ENCODE results near the gene HIVEP2. TPM values are rescaled to one million over a fixed set of nuclear protein-coding genes. Genes with fewer than 3 reads are reported as not detected.
A peak's percentile ranks its signal among the peaks of the same experiment; 100 is the strongest.

HIVEP2 gene
- total RNA-seq, 1 donor from 2014 or later: 11.8 TPM

- H3K36me3 Mint-ChIP-seq (ENCODE audit: insufficient read depth): peaks cover 6% of the 10 kb centered on the region
- no peak for DNase-seq (ENCODE audit: low spot score, unreplicated experiment)
- H3K27ac Mint-ChIP-seq: no peak overlapping the region
- H3K4me1 Mint-ChIP-seq (ENCODE audit: low read depth): no peaks in the 10 kb centered on the region
- H3K4me3 Mint-ChIP-seq (ENCODE audit: low read depth): no peak overlapping the region
- no peaks in the 10 kb centered on the region for H3K9me3 Mint-ChIP-seq (ENCODE audit: low read depth)
- peaks cover 3% of the 10 kb centered on the region for H3K27me3 Mint-ChIP-seq
- no peak for TF ChIP-seq CTCF (IDR thresholded peaks at IDR 0.05; ENCODE audit: unreplicated experiment)
These were observed 194.0 kb downstream of the HIVEP2 start for GRCh38 chr6:142750998-142751397.

- Mint-ChIP-seq H3K9me3 (ENCODE audit: low read depth) (no peaks in the 10 kb centered on the region), H3K36me3 (ENCODE audit: insufficient read depth) (peaks cover 4% of the 10 kb centered on the region), H3K4me1 (ENCODE audit: low read depth) (no peaks in the 10 kb centered on the region), H3K27ac (no peak overlapping the region), H3K27me3 (peaks cover 3% of the 10 kb centered on the region), H3K4me3 (ENCODE audit: low read depth) (no peak overlapping the region)
- no peak for DNase-seq (ENCODE audit: low spot score, unreplicated experiment)
- no peak for TF ChIP-seq CTCF (IDR thresholded peaks at IDR 0.05; ENCODE audit: unreplicated experiment)
These were observed 195.4 kb downstream of the HIVEP2 start for GRCh38 chr6:142749556-142749955.

- Mint-ChIP-seq H3K4me1 (ENCODE audit: low read depth) (no peaks in the 10 kb centered on the region), H3K9me3 (ENCODE audit: low read depth) (no peaks in the 10 kb centered on the region), H3K4me3 (ENCODE audit: low read depth) (no peak overlapping the region), H3K27me3 (peaks cover 3% of the 10 kb centered on the region), H3K36me3 (ENCODE audit: insufficient read depth) (no peaks in the 10 kb centered on the region), H3K27ac (no peak overlapping the region)
- DNase-seq (ENCODE audit: low spot score, unreplicated experiment): peak; percentile 14
- peak; percentile 61 for TF ChIP-seq CTCF (IDR thresholded peaks at IDR 0.05; ENCODE audit: unreplicated experiment)
These were observed 198.5 kb downstream of the HIVEP2 start for GRCh38 chr6:142746524-142746923.

- DNase-seq (ENCODE audit: low spot score, unreplicated experiment): no peak
- no peak overlapping the region for H3K4me3 Mint-ChIP-seq (ENCODE audit: low read depth)
- no peaks in the 10 kb centered on the region for H3K4me1 Mint-ChIP-seq (ENCODE audit: low read depth)
- no peak for TF ChIP-seq CTCF (IDR thresholded peaks at IDR 0.05; ENCODE audit: unreplicated experiment)
- peaks cover 3% of the 10 kb centered on the region for H3K27me3 Mint-ChIP-seq
- no peak overlapping the region for H3K27ac Mint-ChIP-seq
- H3K36me3 Mint-ChIP-seq (ENCODE audit: insufficient read depth): no peaks in the 10 kb centered on the region
- no peaks in the 10 kb centered on the region for H3K9me3 Mint-ChIP-seq (ENCODE audit: low read depth)
These were observed 200.1 kb downstream of the HIVEP2 start for GRCh38 chr6:142744836-142745235.

- H3K36me3 Mint-ChIP-seq (ENCODE audit: insufficient read depth): no peaks in the 10 kb centered on the region
These were observed 204.5 kb downstream of the HIVEP2 start for GRCh38 chr6:142740449-142740848.

More at GRCh38 chr6:142740449-142740848, 204.5 kb downstream of the HIVEP2 start:
- no peak for DNase-seq (ENCODE audit: low spot score, unreplicated experiment)
- no peak for TF ChIP-seq CTCF (IDR thresholded peaks at IDR 0.05; ENCODE audit: unreplicated experiment)
- H3K4me3 Mint-ChIP-seq (ENCODE audit: low read depth): no peak overlapping the region
- H3K27ac Mint-ChIP-seq: no peak overlapping the region
- no peaks in the 10 kb centered on the region for H3K27me3 Mint-ChIP-seq
- H3K9me3 Mint-ChIP-seq (ENCODE audit: low read depth): no peaks in the 10 kb centered on the region
- peaks cover 12% of the 10 kb centered on the region for H3K4me1 Mint-ChIP-seq (ENCODE audit: low read depth)

Data from progenitor cell of endocrine pancreas (in vitro differentiated cells).